HPDE6-E6E7 (cell line): ENCODE results near the gene GBE1.

ENCODE experiments used
- DNase-seq: peaks from one replicate; pipeline ENCODE4 v3.0.0; 2011; ENCODE audit warnings: missing footprints; ENCODE audit errors: extremely low spot score

The GBE1 gene

DNA sequence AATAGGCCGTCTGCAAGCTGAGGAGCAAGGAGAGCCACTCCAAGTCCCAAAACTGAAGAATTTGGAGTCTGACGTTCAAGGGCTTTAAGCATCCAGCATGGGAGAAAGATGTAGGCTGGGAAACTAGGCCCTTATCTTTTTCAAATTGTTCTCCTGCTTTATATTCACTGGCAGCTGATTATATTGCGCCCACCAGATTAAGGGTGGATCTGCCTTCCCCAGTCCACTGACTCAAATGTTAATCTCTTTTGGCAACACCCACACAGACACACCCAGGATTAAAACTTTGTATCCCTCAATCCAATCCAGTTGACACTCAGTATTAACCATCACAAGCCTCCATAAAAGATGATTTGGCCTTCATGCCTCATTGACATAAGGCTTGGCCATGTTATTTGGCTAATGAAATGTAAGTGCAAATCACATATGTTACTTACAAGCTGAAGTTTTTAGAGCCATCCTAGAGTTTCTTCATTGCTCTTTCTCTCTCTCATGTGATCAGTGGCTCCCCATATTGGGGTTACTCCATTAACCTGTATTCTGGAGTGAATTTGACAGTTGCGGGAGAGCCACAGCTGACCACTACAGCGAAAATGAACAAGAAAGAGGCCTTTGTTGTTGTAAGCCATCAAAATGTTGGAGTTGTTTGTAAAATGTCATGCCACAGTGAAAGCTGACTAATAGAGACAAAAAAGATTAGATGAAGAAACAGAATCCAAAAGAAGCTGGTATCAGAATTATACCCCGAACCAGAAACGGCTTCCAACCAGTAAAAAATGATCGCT, 61.7 kb downstream of the GBE1 start:
- no peak for DNase-seq

DNA sequence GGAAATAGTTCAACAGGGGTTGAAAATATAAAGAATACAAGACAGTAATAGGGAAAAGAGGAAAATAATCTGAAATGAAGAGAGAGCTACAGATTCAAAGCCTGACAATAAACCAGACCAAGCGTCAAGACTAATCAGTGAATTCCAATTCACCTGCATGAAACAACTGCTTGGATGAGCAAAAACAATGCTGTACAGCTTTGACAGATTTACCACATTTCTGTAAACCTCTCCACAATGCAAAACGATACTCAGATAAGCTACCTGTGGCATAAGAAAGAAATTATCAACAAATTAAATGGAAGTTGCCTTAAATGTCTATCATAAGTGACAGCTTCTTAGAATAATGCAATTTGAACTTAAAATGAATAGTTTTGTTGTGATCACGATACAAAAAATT, 65.4 kb downstream of the GBE1 start:
- DNase-seq: no peak

DNA sequence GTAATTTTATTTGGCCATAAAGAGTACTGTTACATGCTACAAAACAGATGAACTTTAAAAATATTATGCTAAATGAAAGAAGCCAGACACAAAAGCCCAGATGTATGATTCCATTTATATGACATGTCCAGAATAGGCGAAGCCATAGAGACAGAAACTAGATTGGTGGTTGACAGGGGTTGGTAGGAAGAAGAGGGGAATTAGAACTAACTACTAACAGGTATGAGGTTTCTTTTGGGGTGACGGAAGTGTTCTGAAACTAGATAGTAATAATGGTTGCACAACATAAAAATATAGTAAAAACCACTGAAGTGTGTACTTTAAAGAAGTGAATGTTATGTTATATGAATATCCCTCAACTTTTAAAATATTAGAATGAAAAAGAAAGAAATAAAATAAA, 66.1 kb downstream of the GBE1 start:
- no peak for DNase-seq

DNA sequence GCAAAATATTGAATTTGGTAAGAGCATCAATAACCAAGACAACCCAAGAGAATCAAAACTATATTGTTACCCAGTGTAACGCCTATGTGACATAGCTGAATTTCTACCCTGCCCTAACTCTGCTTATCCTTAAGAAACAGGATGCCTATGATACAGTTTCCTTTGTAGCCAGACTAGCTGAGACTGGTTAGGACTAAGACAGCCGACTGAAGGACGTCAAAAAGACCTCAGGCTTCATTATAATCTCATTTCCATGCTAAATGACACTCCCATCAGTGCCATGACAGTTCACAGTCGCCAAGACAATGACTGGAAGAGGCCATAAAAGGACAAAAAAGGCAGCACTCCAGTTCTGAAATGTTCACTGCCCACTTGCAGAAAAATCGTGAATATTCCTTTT, 66.8 kb downstream of the GBE1 start:
- DNase-seq: no peak

DNA sequence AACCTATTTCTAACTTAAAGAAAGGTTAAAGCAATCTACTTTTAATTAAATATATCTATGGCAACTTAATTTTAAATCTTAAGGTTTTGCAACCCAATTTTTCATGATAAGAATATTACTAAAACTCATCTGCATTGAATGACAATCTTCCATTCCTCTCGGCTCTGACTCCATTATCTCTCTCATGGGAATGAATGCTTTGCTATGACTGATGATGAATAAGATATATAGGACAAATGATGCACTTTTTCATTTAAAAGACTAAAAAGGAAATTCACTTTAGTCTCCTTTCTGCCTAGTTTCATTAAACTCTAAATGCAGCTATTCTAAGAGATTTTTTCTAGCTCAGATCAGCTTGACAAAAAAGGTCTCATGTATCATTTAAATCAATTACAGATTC, 68.7 kb downstream of the GBE1 start:
- DNase-seq: no peak

DNA sequence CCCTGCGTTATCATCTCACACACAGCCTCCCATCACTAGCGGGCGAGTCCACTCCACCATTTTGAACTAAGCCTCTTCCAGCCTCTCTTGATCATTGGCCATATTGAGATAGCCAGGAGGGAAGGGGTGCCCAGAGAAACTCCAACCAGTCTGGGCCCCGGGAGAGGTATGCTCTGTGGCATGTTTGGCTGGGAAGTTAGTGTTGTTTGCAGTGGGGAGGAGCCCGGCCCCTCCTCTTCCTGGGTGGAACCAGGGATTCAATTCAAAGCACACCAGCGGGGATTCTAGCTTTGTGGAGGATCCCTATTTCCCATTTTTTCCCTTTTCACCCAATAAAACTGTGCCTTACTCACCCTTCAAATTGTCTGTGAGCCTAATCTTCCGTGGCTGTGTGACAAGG, 71.8 kb downstream of the GBE1 start:
- DNase-seq: no peak

DNA sequence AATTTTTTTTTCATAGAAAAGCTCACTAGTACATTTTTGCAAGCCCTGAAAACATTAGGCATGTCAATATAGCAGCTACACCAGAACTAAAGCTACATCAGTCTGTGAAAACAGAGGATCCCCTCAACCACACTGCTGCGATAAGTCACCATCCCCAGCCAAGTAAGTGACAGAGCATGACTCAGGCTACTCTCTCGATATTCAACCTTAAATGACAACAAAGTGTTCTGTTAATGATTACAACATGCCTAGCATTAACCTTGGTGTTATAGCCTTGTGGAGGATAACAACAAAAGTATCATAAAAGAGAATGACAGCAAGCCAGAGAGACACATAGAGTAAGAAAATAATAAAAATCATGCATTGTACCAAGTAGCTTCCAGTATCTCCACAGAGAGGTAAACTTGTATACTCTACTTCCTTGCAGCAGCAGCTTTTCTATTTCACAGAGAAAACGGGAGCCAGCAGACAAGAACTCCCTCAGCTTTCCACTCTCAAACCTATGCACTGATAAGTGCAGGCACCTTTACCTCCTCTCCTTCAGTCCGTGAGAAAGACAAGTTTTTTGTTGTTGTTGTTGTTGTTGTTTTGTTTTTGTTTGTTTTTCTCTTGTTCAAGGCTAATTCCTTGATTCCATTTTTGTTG, 76.6 kb downstream of the GBE1 start:
- no peak for DNase-seq

DNA sequence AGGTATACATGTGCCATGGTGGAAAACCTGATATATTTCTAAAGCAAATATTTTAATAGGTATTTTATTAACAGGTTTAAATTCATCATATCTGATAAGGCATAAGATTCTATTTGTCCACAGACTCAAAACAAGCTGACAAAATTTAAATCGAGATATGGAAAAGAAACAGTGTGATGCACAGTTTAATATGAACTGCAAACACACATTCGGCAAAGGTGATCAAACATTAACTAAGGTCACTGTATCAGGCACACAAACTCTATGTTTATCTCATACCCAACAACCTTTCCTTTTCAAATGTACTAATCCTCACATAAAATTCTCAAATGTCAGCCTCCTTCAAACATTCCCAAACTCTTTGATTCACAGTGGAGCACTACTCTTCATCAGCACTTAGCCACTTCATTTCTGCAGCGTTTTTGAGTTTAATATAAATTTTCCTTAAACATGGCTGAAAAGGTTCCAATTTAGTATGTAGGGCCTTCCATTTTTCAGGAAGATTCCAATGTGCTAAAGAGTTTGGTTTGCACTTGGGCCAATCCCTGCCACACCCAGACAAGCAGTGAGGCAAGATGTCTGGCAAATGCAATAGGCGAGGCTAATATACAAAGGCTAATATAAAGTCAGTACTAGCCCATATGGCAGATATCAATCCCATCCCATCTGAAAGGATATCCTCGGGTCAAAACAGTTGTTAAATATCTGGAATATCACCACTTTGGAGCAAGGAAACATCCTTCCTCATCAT, 84.6 kb downstream of the GBE1 start:
- no peak for DNase-seq

DNA sequence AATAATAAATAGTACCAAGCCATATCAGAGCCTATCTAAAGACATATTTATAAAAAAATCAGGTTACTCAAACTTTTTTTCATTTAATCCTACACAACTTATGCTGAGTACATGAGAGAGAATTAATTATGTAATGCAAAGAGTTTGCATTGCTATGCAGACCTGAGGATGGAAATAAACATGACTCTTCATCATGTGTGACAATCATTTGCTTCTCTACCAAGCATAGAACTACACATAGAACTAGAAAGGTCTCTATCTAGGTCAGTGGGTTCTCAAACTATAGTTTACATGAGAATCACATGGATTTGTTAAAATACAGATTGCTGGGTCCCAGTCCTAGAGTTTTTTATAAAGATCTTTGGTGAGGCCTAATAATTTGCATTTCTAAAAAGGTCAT, 86.8 kb downstream of the GBE1 start:
- no peak for DNase-seq

DNA sequence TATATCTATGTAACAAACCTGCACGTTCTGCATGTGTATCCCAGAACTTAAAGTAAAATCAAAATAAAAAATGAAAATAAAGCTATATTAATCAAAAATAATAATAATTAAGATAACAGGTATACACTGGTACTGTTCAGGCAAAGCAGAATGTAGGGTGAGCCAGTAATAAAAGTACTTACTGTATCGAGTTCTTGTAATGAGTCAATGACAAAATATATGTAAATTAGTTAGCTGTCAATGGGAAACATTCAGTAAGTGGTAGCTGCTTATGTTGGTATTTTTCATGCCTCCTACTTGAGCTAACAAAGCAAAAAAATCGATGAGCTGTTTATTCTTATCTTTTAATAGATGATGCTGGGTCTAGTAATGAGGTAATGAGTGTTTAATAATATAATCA, 93.2 kb downstream of the GBE1 start:
- no peak for DNase-seq

DNA sequence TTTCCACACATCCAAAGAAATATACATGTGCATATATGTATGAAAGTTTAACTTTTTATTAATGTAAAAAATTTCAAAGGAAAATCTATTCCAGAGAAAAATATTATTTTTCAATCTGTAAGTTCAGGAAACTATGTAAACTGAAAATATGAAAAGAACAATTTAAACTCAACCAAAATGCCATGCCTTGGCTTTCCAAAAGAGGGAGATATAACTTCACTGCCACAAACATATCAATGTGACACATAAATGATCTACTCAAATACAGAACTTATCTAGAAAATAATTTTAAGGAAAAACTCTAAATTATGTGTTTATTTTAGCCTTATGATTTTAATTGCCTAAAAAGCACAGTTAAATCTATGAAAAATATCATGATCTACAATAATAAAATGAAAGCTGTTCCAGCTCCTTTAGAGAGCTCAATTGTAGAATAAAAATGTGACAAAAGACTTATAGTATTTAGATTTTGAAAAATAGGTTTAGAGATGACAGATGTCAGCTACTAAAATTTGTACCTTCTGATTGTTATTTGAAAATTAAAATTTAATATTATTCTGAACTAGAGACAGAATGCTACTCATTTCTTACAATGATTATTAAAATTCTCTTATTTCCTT, 94.8 kb downstream of the GBE1 start:
- no peak for DNase-seq

DNA sequence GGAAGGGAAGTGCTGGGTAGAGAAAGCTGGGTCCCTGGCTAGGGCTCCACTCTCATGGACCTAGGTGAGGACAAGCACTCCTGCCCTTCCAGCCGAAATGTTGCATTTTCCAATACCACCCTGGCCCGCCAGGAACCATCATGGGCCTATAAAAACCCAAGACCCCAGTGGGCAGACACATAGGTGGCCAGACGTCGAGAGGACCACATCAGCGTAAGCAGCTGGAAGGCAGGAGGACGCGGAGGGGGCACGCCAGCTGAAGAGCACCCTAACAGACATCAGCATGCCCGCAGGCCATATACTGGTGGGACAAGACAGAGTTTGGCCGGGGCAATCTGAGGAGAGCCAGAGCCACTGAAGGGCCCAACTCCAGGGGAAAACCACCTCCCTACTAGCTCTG, 98.3 kb downstream of the GBE1 start:
- DNase-seq: no peak

DNA sequence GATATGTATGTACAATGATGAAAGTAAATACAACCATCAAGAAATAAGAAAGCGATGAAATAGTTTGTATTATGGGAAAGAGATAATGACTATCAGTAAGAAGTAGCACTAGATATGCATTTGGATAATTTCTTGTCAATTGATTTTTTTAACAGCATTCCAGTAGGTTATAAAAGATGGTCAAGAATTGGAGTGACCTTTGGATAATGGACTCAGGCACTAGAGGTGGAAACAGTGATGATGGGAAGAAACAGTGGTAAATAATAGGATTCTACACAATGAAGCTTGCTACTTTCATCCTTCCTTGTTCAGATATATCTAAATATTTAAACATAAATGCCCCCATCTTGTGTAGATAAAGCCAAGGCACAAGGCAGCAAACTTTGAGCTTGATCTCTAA, 101.4 kb downstream of the GBE1 start:
- DNase-seq: no peak

DNA sequence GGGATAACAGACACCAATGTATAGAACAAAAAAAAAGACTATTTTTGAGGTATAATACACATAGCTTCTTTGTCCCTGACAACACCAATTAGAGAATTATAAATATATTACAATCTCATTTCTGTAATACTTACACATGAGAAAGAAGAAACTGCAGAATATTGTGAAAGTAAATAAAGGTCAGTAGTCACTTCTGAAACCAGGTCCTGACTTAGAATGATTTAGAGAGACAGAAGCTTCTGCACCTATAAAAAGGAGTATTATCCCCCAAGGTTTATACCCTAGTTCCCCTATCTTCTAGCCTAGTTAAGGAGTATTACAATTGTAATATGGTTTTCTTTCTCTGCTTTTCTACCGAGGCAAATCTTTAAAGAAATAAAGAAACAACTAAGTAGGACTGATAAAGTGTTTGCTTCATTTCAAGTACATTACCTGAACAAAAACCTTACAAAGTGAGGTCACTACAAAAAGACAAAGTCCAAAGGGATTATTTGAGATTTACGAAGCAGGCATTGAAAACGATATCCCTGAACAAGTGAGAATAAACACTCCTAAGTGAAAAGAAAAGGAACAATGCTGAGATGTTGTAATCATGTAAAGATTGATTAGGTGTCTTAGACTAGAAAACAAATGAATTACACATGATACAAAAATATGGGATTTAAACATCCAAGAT, 103.0 kb downstream of the GBE1 start:
- no peak for DNase-seq

DNA sequence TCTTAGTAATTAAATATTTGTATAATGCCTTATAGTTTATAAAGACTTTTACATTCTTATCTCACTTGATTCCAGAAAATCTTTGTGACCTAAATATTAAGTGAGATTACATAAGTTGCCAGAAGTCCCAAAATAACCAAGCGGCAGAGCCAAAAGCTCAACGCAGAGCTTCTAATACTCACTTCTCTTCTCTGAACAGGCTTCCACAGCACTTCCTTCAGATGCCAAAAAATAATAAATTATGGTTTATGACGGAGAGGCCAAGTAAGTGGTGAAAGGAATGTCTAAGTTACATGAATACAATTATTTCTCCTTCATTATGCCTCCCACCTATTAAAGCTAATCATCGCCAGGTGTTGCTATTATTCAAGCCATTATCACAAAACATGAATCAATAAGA, 110.3 kb downstream of the GBE1 start:
- no peak for DNase-seq

DNA sequence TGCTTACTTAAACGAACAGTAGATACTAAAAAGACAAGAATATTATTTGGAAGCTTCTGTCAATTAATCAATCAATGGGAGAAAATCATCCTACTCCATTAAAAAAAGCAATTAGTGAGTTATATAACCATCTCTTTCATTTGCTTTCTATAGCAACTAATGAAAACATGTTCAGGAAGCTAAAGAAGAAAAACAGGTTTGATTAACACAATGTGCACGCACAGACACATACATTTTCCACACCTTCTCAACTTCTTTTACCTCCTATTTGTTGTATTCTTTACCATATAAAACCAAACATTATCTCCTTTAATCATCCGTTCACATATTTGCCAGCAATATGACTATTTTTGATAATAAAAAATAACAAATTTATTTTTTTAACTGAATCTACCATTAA, 111.3 kb downstream of the GBE1 start:
- no peak for DNase-seq

DNA sequence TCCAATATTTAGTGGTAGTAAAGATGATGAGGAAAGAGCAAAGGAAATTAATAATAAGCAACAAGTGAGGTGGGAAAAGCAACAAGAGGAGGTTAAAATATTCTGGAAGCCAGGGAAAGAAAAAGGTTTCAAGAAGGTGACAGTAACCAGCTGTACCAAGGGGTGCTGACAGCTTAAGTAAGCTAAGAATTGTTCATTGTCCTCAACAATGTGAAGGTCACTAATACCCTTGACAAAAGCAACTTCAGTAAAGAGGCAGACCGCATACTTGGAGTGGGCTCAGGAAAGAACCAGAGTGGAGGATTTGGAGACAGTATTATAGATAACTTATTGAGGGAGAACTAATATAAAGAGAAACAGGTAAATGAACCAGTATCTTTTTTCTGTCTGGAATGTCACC, 116.2 kb downstream of the GBE1 start:
- no peak for DNase-seq

DNA sequence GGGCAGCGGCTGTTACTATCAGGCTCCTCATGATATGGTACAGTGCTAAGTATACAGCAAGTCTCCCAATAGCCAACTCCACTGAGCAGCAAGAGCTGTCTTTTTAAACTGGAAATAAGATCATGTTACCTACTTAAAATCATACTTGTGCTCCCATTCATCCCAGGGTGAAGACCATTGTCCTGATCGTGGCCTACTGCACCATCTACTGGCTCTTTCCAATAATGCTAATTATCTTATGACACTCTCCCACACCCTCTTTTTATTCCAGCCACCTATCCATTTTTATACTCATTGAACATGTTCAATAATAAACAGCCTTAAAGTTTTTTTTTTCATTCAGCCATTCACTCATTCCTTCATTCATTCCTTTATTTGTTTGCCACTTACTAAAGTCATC, 117.7 kb downstream of the GBE1 start:
- no peak for DNase-seq

DNA sequence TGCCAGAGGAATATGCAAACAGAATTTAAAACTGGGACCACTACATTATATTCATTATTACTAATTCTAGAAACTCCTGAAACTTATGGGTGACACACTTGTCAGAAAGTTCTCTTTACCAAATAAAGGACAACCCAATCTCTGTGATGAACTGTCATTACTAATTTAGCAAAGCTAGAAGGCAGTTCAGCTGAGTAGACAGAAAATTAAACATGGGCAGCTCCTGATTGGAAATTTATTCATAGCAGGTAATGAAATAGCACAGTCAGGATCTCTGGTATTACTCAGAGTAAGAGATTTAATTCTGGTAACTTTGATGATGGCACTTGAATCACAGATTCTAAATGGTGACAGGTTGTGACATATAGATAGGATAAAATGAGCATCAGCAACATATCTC, 123.0 kb downstream of the GBE1 start:
- no peak for DNase-seq

DNA sequence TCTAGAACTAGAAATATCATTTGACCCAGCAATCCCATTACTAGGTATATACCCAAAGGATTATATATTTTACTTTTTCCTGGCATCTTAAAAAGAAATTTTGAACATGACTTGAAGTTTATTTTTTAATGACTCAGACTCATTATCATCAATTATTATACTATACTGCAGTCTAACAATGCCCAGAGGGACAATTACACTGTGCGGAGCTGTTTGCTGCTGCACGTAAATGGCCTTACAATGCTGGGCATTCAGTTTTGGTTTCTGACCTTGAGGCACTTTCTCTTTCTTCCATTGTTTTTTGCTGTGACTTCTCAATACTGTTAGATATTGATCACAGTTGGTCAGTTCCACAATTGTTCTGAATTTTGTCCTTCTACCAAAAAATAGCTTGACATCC, 128.8 kb downstream of the GBE1 start:
- no peak for DNase-seq

DNA sequence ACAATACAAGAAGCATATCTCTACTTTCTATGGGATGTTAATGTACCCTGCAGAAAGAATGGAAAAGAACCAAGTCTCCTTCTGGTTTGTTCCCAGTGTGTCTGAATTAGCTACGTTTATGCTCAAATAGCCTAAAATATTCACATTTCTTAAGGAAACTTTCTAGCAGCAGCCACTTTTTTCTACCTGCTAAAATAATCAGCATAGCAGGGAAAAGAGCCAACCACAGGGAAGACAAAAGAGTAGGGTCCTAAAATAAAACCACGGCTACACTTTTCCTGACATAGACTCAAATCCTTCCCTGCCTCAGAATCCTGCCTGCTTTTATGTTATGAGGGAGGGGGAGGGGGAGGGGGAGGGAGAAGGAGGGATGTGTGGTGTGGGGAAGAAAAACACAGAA, 136.7 kb downstream of the GBE1 start:
- DNase-seq: no peak

DNA sequence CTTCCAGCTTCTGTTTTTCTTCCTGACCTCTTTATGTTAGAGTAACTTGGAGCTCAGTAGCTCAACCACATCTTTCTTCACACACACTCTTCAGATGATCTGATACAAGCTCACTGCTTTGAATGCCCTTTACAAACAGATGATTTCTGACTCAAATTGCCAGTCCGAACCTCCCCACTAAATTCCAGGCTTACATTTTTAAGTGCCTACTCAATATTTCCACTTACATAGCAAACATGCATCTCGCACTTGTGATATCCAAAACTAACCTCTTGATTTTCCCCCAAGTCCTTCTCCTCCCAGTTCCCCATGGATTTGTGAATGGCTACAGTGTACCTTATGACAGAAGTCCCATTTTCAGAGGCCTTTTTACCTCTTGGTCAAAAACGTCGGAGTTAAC, 139.1 kb downstream of the GBE1 start:
- DNase-seq: no peak
